Vagina (tissue), 2 donors: Measurements from ENCODE around the gene GSTT4.

Experiments
- POLR2AphosphoS5 ChIP-seq, 2 donors: sonication (generic); formaldehyde crosslinking; IDR thresholded peaks; one replicate each; pipeline ENCODE4 v1.9.0; 2017; ENCODE audit warnings: antibody characterized with exemption in 2 of 2, mild to moderate bottlenecking in 2 of 2, low read depth in 1 of 2; ENCODE audit not compliant: insufficient read depth in 1 of 2
- TF ChIP-seq, protein P1 (sequence below), 3 experiments: fragments of 450-650 bp in 2 of 3; fragments of 200-600 bp in 1 of 3; sonication (generic) in 1 of 3; IDR thresholded peaks; one replicate each; pipeline ENCODE4 v1.5.1; 2017 to 2019; ENCODE audit warnings: antibody characterized with exemption in 3 of 3, mild to moderate bottlenecking in 2 of 3, moderate library complexity in 2 of 3

DNA sequence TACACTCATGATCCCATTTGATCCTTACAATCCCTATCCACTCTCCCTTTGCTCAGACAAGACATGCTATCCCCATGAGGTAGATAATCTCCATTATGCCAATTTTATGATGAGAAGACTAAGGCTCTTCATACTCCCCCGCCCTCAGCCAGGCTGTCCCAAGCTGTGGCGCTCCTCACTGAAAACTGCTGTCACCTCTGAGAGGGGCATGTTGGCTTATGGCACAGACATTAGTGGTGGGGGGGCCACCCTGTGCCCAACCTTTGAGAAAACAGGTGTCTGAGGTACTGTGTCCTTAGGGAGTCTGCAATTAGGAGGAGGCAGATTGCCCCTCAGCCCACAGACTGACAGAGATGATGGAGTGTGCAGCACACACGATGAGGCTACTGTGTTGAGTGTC, 36.2 kb downstream of the GSTT4 start:
- TF ChIP-seq, protein P1, sequence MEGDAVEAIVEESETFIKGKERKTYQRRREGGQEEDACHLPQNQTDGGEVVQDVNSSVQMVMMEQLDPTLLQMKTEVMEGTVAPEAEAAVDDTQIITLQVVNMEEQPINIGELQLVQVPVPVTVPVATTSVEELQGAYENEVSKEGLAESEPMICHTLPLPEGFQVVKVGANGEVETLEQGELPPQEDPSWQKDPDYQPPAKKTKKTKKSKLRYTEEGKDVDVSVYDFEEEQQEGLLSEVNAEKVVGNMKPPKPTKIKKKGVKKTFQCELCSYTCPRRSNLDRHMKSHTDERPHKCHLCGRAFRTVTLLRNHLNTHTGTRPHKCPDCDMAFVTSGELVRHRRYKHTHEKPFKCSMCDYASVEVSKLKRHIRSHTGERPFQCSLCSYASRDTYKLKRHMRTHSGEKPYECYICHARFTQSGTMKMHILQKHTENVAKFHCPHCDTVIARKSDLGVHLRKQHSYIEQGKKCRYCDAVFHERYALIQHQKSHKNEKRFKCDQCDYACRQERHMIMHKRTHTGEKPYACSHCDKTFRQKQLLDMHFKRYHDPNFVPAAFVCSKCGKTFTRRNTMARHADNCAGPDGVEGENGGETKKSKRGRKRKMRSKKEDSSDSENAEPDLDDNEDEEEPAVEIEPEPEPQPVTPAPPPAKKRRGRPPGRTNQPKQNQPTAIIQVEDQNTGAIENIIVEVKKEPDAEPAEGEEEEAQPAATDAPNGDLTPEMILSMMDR (IDR thresholded peaks at IDR 0.05) = no peak
- TF ChIP-seq POLR2AphosphoS5 (IDR thresholded peaks at IDR 0.05; ENCODE audit: insufficient read depth in 1 of 2, low read depth in 1 of 2) = no peak
